ENCODE data around the gene THSD4.

The THSD4 gene

DNA sequence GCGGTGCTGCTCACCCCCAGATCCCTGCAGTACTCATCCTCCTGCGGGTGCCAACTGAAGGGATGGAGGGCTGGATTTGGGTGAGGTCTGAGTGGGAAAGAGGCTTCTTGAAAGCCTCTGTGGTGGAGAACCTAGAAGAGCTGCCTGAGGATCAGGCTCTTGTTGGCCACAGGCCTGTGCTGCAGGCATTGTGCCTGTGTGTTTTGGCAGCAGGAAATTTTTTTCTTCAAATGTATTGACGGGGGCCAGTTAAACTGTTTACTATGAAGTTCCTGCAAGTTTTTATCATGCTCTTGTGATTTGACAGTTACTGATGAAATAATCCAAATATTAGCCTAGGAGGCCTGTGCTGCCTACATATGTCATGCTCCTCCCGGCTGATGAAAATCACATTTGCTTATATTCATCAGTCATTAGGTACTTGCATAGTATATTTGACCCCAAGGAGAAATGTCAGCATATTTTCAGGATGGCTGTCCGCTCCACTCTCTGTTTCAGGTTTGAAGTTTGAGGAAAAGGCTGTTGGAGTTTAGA lies 103.1 kb downstream of the THSD4 start:
- DNase-seq (ENCODE audit: low read depth), result peak; percentile 89
- no peak overlapping the region for H3K4me3 ChIP-seq (ENCODE audit: low read depth, low read length)
- TF ChIP-seq, protein P1, sequence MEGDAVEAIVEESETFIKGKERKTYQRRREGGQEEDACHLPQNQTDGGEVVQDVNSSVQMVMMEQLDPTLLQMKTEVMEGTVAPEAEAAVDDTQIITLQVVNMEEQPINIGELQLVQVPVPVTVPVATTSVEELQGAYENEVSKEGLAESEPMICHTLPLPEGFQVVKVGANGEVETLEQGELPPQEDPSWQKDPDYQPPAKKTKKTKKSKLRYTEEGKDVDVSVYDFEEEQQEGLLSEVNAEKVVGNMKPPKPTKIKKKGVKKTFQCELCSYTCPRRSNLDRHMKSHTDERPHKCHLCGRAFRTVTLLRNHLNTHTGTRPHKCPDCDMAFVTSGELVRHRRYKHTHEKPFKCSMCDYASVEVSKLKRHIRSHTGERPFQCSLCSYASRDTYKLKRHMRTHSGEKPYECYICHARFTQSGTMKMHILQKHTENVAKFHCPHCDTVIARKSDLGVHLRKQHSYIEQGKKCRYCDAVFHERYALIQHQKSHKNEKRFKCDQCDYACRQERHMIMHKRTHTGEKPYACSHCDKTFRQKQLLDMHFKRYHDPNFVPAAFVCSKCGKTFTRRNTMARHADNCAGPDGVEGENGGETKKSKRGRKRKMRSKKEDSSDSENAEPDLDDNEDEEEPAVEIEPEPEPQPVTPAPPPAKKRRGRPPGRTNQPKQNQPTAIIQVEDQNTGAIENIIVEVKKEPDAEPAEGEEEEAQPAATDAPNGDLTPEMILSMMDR (IDR thresholded peaks at IDR 0.05; ENCODE audit: control insufficient read depth, extremely low read depth, insufficient read depth), result no peak

DNA sequence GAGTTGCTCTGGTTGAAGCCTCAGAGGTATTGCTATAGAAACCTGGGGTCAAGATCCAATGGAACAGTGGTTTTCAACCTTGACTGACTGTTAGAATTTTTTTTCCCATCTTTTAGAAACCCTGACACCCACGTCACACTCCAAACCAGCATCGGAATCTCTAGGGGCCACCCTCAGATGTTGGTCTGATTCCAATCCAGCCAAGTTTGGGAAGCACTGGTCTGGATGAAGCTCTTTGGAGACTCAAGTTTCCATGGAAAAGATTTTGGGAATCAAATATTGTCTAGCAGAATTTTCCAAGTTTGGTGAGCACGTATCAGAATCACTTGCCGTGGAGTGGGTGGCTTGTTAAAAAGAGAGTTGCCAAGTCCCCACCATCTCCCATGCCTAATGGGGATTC lies 103.8 kb downstream of the THSD4 start:
- TF ChIP-seq, protein P1 (IDR thresholded peaks at IDR 0.05; ENCODE audit: control insufficient read depth, extremely low read depth, insufficient read depth), result no peak

DNA sequence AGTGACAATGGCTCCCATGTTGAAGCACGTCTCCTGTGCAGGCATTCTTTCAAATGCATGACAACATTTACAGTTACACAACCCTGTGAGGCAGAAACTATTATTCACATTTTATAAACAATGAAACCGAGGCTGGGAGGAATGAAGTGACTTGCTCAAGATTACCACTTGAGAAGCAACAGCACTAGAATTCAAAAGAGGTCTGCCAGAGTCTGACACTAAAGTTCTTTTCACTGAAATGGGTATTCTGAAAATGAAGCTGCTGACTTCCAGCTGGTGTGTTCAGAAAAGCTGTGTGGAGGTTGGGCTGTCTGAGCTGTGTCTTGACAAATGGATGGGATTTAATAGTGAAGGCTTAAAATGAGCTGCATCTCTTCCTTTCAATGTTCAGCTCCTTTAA lies 104.4 kb downstream of the THSD4 start:
- no peak overlapping the region for H3K4me3 ChIP-seq (ENCODE audit: low read depth, low read length)
- TF ChIP-seq, protein P1 (IDR thresholded peaks at IDR 0.05; ENCODE audit: control insufficient read depth, extremely low read depth, insufficient read depth), result no peak
- no peak for DNase-seq (ENCODE audit: low read depth)

More for the DNA sequence above, 103.8 kb downstream of the THSD4 start:
- DNase-seq (ENCODE audit: low read depth), result no peak
- no peak overlapping the region for H3K4me3 ChIP-seq (ENCODE audit: low read depth, low read length)

DNA sequence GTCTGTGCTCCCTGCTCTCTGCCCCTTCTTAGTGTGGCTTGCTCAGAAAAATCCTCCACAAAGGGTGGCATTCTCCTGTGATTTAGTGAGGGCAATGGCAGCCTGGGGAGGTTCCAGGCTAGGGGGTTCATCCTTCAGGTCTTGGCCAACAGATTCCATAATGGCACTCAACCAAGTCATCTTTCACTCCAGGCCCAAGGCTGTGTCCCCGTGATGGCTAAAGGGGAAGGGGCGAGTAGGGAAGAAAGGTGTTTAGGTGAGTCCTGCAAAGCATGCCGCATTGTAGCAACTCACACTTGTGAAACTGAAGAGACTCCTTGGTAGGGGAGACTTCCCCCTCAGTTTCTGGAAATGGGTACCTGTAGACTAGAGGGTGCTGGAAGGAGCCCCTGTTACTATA lies 105.6 kb downstream of the THSD4 start:
- H3K4me3 ChIP-seq (ENCODE audit: low read depth, low read length), result no peak overlapping the region
- TF ChIP-seq, protein P1 (IDR thresholded peaks at IDR 0.05; ENCODE audit: control insufficient read depth, extremely low read depth, insufficient read depth), result no peak
- DNase-seq (ENCODE audit: low read depth), result no peak

DNA sequence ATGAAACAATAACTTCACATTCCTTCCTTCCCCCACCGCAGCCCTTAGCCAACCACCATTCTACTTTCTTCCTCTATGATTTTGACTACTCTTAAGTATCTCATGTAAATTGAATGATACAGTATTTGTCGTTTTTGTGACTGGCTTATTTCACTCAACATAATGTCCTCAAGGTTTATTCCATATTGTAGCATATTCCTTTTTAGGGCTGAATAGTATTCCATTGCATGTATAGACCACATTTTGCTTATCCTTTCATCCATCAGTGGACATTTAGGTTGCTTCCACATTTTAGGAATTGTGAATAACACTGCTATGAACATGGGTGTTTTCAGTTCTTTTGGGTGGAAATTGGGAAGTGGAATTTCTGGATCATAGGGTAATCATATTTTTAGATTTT lies 106.1 kb downstream of the THSD4 start:
- no peak for DNase-seq (ENCODE audit: low read depth)
- TF ChIP-seq, protein P1 (IDR thresholded peaks at IDR 0.05; ENCODE audit: control insufficient read depth, extremely low read depth, insufficient read depth), result no peak

DNA sequence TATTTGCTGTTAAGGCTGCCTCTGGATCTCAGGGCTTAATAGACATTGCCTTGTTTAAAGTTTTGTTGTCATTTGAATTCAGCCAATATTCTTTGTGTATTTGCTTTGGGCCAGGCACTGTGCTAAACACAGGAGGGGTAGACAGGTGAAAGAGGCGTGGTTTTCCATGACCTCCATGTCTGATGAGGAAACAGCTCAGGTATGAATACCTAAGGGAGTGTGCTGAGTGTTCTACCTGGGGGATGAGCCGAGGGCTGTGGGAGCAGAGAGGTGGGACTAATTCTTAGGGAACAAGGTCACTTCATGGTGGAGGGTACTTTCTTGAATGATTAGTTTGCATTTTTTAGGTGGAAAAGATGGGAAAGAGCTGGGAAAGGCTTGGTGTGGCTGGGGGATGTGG lies 108.2 kb downstream of the THSD4 start:
- no peak overlapping the region for H3K4me3 ChIP-seq (ENCODE audit: low read depth, low read length)
- no peak for DNase-seq (ENCODE audit: low read depth)
- TF ChIP-seq, protein P1 (IDR thresholded peaks at IDR 0.05; ENCODE audit: control insufficient read depth, extremely low read depth, insufficient read depth), result no peak

More for the DNA sequence above, 106.1 kb downstream of the THSD4 start:
- H3K4me3 ChIP-seq (ENCODE audit: low read depth, low read length), result no peak overlapping the region

DNA sequence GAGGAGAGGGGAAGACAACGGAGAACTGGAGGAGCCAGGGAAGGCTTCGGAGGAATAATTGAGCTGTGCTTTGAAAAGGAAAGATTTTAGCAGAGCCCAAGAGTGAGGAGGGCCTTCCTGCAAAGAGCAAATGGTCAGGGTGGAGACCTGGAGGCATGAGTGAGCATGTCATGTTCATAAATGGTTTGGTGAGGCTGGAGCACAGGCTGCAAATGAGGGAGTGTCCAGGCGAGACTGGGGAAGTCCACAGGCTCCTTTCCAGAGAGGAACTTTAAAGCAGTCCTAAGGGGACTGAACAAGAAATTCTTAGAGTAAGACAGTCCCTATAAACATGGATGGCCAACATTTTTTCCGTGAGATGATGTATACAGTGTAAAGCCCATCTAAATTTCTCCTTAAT lies 108.8 kb downstream of the THSD4 start:
- no peak overlapping the region for H3K4me3 ChIP-seq (ENCODE audit: low read depth, low read length)
- DNase-seq (ENCODE audit: low read depth), result no peak
- TF ChIP-seq, protein P1 (IDR thresholded peaks at IDR 0.05; ENCODE audit: control insufficient read depth, extremely low read depth, insufficient read depth), result no peak
